Uterus (tissue), 2 donors: ENCODE measurements around the gene FCN1.

ENCODE experiments used
- CTCF ChIP-seq, 4 experiments: fragments of 200-600 bp in 2 of 4; fragments of 450-650 bp in 2 of 4; sonication (generic) in 2 of 4; IDR thresholded peaks; one replicate each; pipeline ENCODE4 v1.5.1; 2016 to 2019; ENCODE audit warnings: antibody characterized with exemption in 4 of 4, mild to moderate bottlenecking in 2 of 4, moderate library complexity in 1 of 4
- POLR2A ChIP-seq, 2 donors: fragments of 450-650 bp; IDR thresholded peaks; one replicate each; pipeline ENCODE4 v1.6.1; 2016; ENCODE audit warnings: antibody characterized with exemption in 2 of 2, mild to moderate bottlenecking in 1 of 2, moderate library complexity in 1 of 2

GRCh38 chr9:134885679-134886412, 31.9 kb downstream of the FCN1 start:
- TF ChIP-seq CTCF (IDR thresholded peaks at IDR 0.05) (no peak), POLR2A (IDR thresholded peaks at IDR 0.05) (no peak)
